ELR (cell line): ENCODE measurements around the gene DDX24.

ENCODE experiments used
- DNase-seq: peaks from one replicate; pipeline ENCODE4 v3.0.0-alpha.2; 2015; ENCODE audit warnings: low read depth

DDX24 gene

DNA sequence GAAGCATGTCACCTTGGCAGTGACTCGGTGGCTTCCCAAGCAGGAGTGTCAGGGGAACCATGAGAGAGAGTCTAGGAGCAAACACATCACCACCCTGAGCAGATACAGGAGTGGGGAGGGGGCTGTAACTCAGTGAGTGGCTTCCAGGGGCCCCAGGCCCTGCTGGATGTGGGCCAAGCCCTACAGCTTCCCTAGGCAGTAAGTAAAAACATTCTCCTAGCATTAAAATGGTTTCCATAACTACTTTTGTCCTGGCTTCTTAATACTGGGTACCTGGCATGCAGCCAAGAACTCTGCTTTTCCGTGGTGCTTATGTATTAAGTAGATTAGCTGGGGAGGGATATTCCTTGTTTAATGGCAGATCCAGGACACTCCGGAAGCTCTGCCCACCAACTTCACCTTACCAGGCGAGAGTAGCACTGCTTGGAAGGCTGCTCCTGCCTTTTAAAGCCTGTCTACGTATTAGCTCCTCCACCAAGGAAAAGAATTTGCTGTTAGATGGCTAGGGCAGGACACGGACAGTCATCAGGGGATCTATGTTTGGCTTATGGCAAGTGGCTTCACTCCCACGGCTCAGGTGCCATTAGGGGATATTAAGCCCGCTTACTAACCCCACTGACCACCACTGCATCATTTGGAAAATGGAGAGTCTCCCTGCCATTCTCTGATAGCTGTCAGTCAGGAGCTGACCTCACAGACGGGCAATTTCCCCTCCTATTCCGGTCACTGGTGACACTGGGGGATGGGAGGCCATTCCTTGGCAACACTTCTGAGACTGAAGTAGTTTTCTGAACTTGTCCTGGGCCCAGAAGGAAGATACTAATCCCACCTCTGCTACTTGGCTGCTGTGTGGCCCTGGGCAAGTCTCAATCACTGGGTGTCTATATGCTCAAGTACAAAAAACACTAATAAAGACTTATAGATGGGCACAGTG, 32.0 kb downstream of the DDX24 start:
- no peak for DNase-seq

DNA sequence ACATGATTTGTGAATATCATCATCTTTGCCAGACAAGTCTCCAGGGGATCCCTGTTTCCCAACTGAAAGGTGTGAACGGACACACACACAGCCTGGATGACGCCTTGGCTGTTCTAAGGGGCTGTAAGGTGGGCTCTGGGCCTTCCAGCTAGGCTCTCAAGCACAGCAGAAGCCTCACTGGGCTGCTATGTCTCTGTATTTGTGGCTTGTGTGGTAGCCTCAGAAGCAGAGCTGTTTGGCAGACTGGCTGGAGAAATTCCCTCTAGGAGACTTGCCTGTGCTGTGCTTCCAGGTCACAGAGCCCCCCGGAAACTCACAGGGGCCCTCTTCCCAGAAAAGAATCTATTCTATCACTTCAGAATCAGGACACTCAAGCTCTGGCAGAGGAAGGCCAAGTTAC, 33.4 kb downstream of the DDX24 start:
- DNase-seq, result no peak

DNA sequence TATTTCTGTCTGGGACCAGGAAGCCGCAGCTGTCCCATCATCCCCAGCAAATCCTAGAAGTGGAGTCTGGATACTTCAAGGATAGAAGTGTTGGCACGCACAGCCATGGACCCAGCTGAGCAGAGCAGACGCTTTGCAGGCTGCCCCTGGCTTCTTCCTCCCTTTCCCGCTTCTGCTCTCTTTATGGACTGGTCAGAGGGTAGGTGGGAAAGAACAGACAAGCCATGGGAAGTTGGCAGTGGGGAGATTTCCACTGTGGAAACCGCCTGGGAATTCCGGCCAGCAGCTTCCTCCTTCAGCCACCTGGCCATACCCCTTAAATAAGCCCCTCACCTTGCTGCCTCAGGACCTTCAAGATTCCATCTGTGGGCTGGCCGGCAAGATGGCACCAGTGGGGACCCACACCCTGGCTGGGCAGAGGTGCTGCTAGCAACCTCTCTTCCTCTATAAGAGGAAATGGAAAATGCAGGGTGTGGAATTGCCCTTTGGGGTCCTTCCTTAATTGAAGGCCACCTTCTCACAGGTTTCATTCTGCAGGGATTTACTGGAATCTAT, 34.2 kb downstream of the DDX24 start:
- DNase-seq, result no peak

DNA sequence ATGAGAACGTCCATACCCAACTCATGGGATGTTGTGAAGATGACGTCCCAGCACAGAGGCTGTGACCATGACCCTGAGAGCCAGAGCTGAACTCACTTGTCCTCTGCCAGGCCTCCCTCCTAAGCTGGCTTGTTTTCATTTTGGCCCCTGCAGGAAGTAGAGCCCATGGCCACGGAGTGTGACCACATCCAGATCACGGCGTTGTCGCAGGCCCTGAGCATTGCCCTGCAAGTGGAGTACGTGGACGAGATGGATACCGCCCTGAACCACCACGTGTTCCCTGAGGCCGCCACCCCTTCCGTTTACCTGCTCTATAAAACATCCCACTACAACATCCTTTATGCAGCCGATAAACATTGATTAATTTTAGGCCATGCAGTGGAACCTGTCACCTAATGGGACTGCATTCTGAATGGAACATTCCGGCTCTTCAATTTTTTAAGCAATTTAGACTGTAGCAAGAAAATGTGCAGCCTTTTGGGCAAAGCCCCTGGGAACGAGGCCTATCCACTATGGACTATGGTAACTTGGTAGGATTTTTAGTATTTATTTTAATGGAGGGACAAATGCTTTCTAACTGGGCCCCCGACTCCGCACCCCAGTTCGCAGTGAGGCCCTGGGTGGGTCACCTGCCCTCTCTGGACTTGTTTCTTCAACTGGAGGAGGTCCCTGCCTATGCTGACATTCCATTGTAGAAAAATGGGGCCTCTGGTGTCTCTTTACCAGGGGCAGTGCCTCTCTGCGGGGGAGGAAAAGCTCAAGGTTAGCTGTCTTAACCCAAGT, 35.2 kb downstream of the DDX24 start:
- DNase-seq, result no peak

DNA sequence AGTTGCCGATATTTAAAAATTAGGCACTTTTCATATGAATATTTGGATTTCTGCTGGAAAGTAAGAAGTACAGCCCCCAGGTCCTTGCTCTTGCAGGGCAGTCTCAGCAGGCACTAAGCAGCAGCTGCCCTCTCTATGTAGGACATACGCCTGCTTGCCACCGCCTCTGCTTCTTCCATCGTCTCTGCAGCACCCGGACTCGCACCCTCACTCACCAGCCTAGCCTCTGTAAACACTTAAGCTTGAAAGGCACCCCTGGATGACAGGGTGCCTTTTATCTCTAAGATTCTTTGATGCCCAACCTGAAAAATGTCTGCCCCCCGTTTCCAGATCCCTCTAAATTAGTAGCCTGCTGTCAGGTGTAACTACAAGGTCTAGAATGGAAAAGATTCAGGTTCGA, 35.9 kb downstream of the DDX24 start:
- no peak for DNase-seq

DNA sequence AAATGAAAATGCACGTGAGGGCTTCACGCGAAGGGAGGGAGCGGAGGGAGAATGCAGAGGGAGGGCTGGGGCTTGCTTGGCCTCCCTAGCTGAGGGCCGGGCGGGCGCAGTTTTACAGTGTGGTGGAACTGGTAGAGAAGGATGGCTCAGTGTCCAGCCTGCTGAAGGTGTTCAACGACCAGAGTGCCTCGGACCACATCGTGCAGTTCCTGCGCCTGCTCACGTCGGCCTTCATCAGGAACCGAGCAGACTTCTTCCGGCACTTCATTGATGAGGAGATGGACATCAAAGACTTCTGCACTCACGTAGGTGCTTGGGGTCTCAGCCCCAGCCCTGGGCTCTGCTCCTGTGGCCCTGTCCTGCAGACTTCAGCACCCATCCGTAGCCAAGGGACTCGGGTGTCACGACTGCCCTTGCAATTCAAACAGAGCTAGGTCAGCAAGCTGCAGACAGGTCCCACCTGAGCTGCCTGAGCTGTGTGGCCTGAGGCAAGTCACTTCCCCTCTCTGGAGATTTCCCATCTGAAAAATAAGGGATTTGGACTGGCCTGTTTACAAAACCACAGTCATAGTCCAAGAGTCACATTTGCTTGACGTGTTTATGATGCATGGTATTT, 36.4 kb downstream of the DDX24 start:
- no peak for DNase-seq

DNA sequence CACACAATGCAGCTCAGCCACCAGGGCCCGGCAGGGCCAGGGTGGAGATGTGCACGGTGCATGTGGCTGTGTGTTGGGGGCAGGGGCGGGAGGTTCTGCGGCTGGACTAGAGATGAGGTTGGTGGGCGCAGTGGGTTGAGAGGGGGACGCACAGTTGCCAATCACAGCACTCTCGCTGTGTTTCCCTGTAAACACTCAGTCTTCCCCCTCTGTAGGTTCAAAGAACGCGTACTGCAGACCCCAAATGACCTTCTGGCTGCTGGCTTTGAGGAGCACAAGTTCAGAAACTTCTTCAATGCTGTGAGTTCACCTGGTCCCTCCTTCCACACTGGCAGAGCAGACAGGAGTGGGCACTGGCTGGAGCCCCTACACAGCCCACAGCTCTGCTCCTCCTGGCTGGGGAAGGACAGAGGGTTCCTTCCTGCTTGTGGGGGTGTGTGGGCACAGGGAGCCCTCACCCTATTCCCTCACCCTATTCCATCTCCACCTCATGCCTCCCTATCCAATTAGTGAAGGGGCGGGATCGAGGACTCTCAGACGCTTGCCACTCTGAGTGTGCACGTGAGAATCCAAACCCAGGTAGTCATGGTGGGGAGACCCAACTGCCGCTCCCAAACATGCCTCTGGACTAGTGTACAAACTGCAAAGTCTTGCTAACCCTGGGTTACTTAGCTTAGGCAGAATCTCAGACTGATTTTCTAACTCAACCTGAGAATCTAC, 37.1 kb downstream of the DDX24 start:
- no peak for DNase-seq

DNA sequence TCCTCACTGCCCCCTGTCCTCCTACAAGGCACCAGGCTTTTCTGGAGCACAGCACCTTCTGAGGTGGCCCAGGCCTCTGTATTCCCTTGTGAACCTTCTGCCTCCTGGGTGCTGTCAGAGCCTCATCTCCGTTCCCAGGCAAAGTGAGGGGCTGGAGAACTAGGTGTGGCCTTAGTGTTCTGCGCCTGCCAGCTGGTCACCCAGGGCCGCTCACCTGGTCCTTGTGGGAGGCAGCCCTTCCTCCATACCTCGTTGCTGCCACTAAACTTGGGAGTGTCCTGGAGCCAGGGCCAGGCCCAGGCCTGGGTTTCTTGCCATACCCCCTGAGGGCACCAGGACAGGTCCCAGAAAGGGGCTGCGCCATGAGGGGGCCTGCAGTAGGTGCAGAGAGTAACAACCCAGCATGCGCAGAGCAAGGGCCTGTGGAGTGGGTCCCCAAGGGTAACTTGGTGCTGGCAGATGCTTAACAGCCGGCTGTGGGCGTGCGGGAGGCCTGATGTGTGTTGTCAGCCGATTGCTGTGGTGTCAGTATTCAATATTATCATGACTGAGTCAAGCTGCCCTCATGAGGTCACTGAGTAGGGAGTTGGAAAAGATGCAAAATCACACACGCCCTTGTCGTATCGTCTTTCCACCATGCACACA, 37.8 kb downstream of the DDX24 start:
- peak; percentile 16 for DNase-seq

DNA sequence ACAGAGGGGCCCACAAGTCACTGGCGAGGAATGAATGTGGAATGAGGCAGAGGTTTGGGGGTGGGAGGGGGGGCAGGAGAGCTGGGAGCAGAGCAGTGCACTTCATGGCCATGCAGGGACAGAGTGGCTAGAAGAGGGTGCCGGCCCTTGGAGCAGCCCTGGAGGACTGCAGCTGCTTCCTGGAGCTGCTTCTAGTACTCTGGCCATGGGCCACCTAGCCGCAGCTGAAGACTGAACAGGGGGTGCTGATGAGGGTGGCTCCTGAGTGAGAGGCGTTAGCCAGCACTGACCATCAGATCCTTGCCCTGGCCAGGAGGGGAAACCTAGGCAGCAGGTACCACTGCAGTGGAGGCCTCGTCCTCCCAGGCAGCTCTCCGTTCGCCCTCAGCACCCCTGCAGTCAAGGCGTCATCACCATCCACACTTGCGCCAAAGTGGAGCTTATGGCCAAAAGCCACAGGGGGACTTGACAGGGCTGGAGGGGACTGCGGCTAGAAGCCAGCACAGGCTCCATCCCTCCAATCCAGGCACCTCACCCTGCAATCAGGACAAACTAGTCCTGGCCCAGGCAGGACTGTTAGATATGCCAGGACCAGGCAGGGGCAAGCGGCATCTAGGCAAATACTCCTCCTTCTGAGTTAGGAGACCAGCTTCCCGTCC, 38.4 kb downstream of the DDX24 start:
- DNase-seq, result no peak

DNA sequence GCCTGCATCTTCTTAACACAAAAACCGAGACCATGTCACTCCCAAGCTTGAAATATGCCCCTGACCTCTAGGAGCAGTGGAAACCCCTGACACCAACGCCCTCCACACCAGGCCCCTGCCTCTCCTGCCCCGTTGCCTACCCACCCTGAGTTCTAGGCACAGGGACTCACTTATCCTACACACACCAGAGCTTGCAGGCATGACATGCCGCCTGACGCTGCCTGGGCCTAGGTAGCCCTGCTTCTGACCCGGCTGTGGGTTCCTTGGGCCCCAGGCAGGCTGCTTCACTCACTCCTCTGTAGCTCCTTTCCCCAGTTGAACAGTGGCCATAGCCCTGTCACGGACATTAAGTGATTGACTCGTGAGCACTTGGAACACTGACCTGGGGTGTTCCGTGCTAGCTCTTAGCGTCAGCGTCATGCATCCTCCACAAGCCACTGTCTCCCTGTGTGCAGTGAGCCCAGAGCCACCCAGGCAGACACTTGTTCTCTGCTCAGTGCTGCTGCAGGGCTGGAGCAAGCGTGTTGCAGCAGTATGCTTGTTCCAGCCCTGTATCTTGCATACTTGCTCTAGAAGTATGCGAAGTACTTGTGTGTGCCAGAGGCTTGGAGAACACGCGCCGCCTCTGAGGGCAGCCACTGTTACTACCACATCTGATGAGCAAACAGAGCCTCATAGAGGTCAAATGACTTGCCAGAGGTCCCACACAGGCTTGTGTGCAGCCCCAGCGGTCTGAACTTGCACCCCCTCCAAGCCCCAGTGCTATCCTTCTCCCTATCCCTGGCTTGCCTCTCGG, 39.3 kb downstream of the DDX24 start:
- DNase-seq, result peak; percentile 71

DNA sequence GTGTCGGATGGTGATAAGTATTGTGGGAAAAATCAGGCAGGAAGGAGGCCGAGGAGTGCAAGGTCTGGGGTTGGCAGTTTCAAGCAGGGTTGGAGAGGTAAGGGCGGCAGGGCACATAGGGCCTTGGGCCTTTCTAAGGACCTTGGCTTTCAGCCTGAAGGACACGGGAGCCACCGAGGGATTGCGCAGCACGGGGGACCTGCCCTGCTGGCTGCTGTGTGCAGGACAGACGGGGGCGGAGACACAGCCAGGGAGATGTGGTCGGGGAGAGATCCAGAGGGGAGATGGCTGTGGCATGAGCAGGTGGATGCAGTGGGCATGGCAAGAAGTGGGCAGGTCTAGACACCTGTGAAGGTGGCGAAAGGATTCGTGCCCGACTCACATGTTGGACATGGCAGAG, 40.2 kb downstream of the DDX24 start:
- no peak for DNase-seq

DNA sequence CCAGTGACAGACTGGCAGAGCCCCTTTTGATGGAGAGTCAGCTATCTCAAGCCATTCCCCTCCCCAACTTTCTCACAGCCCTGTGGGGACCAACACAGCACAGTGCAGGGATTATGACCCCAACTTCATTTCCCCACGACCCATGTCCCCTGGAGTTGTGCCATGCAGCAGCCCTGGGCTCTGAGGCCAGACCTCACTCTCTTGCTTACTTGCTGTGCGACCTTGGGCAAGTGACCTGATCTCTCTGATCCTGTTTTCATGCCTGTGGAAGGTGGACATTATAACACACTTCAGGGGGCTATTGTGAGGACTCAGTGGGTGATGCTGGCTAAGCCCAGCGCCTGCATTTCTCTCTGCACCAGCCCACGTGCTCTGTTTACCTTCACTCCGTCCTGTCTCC, 40.8 kb downstream of the DDX24 start:
- no peak for DNase-seq

DNA sequence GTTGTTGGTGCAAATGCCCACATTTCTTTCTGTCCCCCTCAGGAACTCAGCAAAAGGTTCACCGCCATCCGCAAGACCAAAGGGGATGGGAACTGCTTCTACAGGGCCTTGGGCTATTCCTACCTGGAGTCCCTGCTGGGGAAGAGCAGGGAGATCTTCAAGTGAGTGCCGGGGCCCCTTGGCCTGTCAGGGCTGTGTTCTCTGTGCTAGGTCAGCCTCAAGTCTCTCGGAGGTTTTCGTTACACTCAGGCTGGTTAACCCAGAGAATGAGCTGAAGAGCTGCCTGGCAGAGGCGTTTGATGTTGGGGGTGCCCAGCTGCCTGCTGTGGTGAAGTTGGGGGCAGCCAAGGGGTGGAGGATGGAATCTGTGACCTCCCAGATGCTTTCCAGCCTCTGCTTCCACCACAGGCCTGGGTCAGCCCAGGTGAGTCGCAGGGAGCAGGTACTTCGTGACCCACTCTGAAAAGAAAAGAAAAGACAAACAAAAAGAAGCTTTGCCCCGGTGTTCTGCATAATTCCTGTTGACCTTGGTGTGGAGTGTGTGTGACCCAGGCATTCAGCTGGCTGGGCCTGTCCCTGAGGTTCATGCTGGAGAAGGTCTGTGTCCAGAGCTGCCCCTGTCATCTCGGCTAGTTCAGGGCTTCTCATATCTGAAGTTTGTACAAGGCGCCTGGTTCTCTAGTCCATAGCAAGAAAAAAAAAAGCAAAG, 41.9 kb downstream of the DDX24 start:
- no peak for DNase-seq

DNA sequence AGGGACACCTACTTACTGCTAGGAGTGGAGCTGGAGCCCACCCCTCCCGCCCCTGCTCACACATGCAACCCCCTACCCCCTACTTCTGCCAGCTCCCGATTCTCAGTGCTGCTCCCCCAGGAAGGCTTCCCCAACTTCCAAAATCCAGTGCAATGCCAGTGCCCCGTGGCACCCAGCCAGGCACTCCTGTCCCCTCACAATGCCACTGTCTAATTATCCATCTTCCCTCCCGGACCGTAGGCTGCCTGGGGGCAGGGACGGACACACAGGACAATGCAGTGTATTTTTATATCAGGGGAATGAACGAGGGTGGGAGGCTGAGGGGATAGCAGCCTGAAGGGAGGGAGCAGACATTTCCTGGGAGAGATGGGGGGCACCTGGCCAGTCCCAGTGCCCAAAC, 42.5 kb downstream of the DDX24 start:
- no peak for DNase-seq

DNA sequence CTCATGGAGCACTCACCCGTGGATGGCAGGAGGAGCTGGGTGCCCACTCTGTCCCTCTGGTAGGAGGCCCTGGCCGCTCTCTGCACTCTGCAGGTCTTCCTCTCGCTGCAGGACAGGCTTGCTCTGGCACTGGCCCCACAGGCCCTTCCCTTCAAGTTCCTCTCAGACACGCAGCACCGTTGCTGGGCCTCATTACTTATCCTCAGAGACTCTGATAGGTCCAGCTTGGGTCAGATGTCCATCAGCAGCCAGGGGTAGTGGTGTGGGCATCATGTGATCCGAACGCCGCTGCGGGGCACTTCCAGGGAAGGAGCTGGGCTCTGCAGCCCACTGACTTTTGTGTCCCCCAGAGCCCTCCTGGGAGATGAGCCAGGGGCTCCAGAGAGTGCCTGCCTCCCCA, 43.0 kb downstream of the DDX24 start:
- no peak for DNase-seq

DNA sequence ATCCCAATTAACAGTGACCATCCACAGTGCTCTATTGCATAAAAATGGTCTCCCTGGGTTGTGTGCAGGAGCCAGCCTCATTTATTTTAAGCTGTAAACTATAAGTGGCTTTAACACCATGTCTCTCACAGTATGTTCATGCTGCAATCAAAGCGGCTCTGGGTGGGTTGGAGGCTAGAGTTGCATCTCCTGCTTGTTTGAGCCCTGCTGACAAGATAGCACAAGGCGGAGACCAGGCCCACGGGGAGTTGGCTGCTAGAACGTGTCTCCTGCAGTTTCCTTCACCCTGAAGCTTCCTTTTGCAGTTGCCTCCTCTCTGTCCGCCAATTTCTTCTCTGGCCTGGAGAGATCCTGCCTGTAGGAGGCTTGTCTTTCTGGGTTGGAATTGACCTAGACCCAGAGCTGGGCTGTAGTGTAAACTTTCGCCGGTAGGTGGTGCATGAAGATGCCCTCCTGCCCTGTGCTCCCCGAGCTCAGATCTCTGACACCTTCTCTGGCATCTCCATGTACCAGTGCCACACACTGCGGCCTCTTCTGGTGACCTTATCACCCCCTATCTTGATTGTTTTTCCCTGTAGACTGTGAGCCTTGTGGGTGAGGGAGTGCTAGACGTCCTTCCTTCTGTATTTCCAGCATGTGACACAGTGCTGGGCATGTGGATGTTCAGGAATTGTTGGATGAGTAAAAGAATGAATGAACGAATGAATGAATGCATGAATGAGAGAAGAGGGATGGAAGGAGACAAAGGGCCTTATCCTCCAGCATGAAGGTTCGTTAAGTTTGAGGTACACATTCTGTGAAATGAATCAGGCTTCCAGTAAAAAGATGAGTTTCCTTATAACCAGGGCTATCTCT, 44.5 kb downstream of the DDX24 start:
- peak; percentile 88 for DNase-seq

DNA sequence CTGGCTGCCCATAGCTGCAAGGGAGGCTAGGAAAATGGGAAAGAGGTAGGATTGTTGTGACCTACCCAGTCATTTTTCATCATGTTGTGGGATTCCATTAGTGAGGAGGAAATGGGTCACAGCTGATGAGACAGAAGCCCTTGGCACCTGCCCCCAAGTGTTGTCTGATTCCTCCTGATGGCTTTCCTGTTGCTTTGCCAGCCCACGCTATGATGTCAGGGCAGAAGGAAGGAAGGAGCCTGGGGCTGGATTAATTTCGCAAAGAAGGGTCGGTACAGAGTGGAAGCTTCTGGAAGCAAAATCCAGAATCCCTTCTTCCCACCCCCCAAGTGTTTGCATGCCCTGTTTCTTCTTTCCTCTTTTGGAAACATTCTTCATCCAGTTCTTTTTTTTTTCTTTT, 46.1 kb downstream of the DDX24 start:
- no peak for DNase-seq

DNA sequence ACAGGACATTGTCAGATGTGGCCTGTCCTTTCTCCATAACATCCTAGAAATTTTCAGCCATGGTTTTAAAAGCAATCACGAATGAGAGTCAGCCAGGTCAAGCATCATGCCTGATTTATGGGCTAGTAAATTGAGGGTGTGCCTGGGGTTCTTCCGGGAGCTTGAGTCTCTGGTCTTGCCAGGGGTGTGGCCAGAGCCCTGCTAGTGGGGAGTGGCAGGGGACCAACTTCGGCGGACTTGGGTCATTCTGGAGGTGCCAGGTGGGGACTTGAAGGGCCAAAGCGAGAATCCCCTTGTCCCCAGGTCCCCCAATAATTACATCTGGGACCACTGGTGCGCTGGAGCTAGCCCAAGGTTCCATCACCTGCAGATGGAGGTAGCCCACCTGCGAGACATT, 49.1 kb downstream of the DDX24 start:
- DNase-seq, result no peak
